OCI-LY3 (cell line): ENCODE measurements around the gene ATP8B4.

ENCODE experiments used
- H2AFZ ChIP-seq: fragments of 200-600, 300-600 bp; shearing (Covaris generic); 2 replicates; pipeline ENCODE4 v1.6.0; 2014; ENCODE audit warnings: antibody characterized with exemption, low read depth, low read length
- H3K27ac ChIP-seq: fragments of 200-600, 300-600 bp; sonication (generic); 2 replicates; pipeline ENCODE4 v1.5.1; 2014; ENCODE audit warnings: mild to moderate bottlenecking, low read length, moderate library complexity, mixed read lengths
- H3K27me3 ChIP-seq: fragments of 200-600, 300-600 bp; sonication (generic); 2 replicates; pipeline ENCODE4 v1.6.1; 2014; ENCODE audit warnings: low read depth, low read length, mixed read lengths
- H3K36me3 ChIP-seq: fragments of 200-600, 300-600 bp; sonication (generic); replicated peaks from 2 replicates; pipeline ENCODE3; 2014; ENCODE audit warnings: low read depth, low read length, mixed read lengths
- H3K4me1 ChIP-seq: fragments of 300-600, 200-600 bp; sonication (generic); 2 replicates; pipeline ENCODE4 v1.6.1; 2014; ENCODE audit warnings: low read length, mixed read lengths
- H3K4me2 ChIP-seq: fragments of 200-600, 300-600 bp; sonication (generic); 2 replicates; pipeline ENCODE4 v1.6.1; 2014; ENCODE audit warnings: low read length, mixed read lengths
- H3K4me3 ChIP-seq: fragments of 300-600, 200-600 bp; sonication (generic); 2 replicates; pipeline ENCODE4 v1.5.1; 2014; ENCODE audit warnings: antibody characterized with exemption, mild to moderate bottlenecking, low read length, moderate library complexity
- H3K79me2 ChIP-seq: fragments of 300-600, 200-600 bp; shearing (Covaris generic); 2 replicates; pipeline ENCODE4 v1.6.1; 2014; ENCODE audit warnings: mild to moderate bottlenecking, low read length, mixed read lengths
- H3K9ac ChIP-seq: fragments of 300-600, 200-600 bp; shearing (Covaris generic); 2 replicates; pipeline ENCODE4 v1.6.0; 2014; ENCODE audit warnings: mild to moderate bottlenecking, low read length, moderate library complexity
- H3K9me3 ChIP-seq: fragments of 200-600, 300-600 bp; shearing (Covaris generic); 2 replicates; pipeline ENCODE4 v1.6.1; 2014; ENCODE audit warnings: low read length, mixed read lengths; ENCODE audit not compliant: insufficient read depth
- H4K20me1 ChIP-seq: fragments of 200-600, 300-600 bp; sonication (generic); 2 replicates; pipeline ENCODE4 v1.6.1; 2016; ENCODE audit warnings: low read length, mixed read lengths; ENCODE audit not compliant: insufficient read depth
- CTCF ChIP-seq: fragments of 200-600, 300-600 bp; sonication (generic); IDR thresholded peaks from 2 replicates; pipeline ENCODE4 v1.5.1; 2014; ENCODE audit warnings: antibody characterized with exemption, low read length, low read depth
- EZH2phosphoT487 ChIP-seq: fragments of 200-600 bp; shearing (Covaris generic); IDR thresholded peaks from 2 replicates; pipeline ENCODE4 v1.6.1; 2018; ENCODE audit warnings: antibody characterized with exemption, mixed run types, low read depth

The ATP8B4 gene

GRCh38 chr15:50044406-50044805 lies 74.6 kb downstream of the ATP8B4 start:
- Histone ChIP-seq H3K27ac (no peak overlapping the region), H3K4me3 (no peak overlapping the region), H2AFZ (no peak overlapping the region), H3K9ac (no peak overlapping the region), H3K79me2 (no peaks in the 10 kb centered on the region), H3K4me2 (no peak overlapping the region), H4K20me1 (no peaks in the 10 kb centered on the region), H3K27me3 (no peaks in the 10 kb centered on the region), H3K36me3 (no peaks in the 10 kb centered on the region), H3K9me3 (peaks cover 8% of the 10 kb centered on the region), H3K4me1 (no peaks in the 10 kb centered on the region)
- TF ChIP-seq CTCF, result no peak
- no peak for TF ChIP-seq EZH2phosphoT487

- no peaks in the 10 kb centered on the region for H4K20me1 ChIP-seq
- H2AFZ ChIP-seq, result no peak overlapping the region
- no peak for TF ChIP-seq EZH2phosphoT487
- TF ChIP-seq CTCF, result no peak
- H3K4me3 ChIP-seq, result no peak overlapping the region
- H3K27me3 ChIP-seq, result peaks cover 6% of the 10 kb centered on the region; the same call in 1 of the 2 replicates
- peaks cover 8% of the 10 kb centered on the region for H3K9me3 ChIP-seq
- H3K27ac ChIP-seq, result no peak overlapping the region
- no peaks in the 10 kb centered on the region for H3K79me2 ChIP-seq
- no peaks in the 10 kb centered on the region for H3K4me1 ChIP-seq
- no peak overlapping the region for H3K4me2 ChIP-seq
- H3K9ac ChIP-seq, result no peak overlapping the region
- H3K36me3 ChIP-seq, result no peaks in the 10 kb centered on the region
These were observed 76.3 kb downstream of the ATP8B4 start for GRCh38 chr15:50042775-50043174.

GRCh38 chr15:50030456-50030855 lies 88.6 kb downstream of the ATP8B4 start:
- no peak overlapping the region for H2AFZ ChIP-seq
- peaks cover 7% of the 10 kb centered on the region; the same call in 1 of the 2 replicates for H3K27me3 ChIP-seq
- TF ChIP-seq CTCF (no peak), EZH2phosphoT487 (no peak)
- no peaks in the 10 kb centered on the region for H4K20me1 ChIP-seq
- H3K9ac ChIP-seq, result no peak overlapping the region
- H3K4me2 ChIP-seq, result no peak overlapping the region
- no peaks in the 10 kb centered on the region for H3K79me2 ChIP-seq
- H3K9me3 ChIP-seq, result no peaks in the 10 kb centered on the region
- no peak overlapping the region for H3K4me3 ChIP-seq
- no peaks in the 10 kb centered on the region for H3K36me3 ChIP-seq
- H3K4me1 ChIP-seq, result no peaks in the 10 kb centered on the region
- H3K27ac ChIP-seq, result no peak overlapping the region

- Histone ChIP-seq H3K36me3 (no peaks in the 10 kb centered on the region), H3K27me3 (peaks cover 10% of the 10 kb centered on the region; the same call in 1 of the 2 replicates), H3K79me2 (no peaks in the 10 kb centered on the region), H3K4me3 (no peak overlapping the region), H3K9me3 (no peaks in the 10 kb centered on the region), H3K4me1 (no peaks in the 10 kb centered on the region), H3K4me2 (no peak overlapping the region), H3K27ac (no peak overlapping the region), H4K20me1 (no peaks in the 10 kb centered on the region), H2AFZ (no peak overlapping the region), H3K9ac (no peak overlapping the region)
- TF ChIP-seq EZH2phosphoT487, result no peak
- no peak for TF ChIP-seq CTCF
These were observed 90.7 kb downstream of the ATP8B4 start for GRCh38 chr15:50028326-50028725.
